Femur (tissue), 1 donor: ENCODE data around the gene VPS11.
A peak's percentile ranks its signal among the peaks of the same experiment; 100 is the strongest.
"Not testable (repeated sequence)": the region's sequence is repeated elsewhere in the genome, so short reads cannot be mapped to it uniquely, and the experiment has no call there.

Experiments
- DNase-seq: peaks from one replicate; pipeline ENCODE4 v3.0.0-alpha.2; 2017

Gene VPS11

GRCh38 chr11:119084663-119085436 is 17.2 kb downstream of the VPS11 start, which contains the start of gene HMBS:
Gene HMBS, plus strand, starts transcription at chr11:119084881. Its CDS starts 153 bp downstream, at chr11:119085034.
- DNase-seq, result peak; percentile 96

GRCh38 chr11:119085437-119085847 is 17.8 kb downstream of the VPS11 start:
- peak; percentile 49 for DNase-seq

- DNase-seq, result no peak
Observed at GRCh38 chr11:119087123-119087522, 19.5 kb downstream of the VPS11 start.

- peak; percentile 60 for DNase-seq
Observed at GRCh38 chr11:119087747-119088241, 20.2 kb downstream of the VPS11 start.

- DNase-seq, result no peak
Observed at GRCh38 chr11:119088406-119088805, 20.8 kb downstream of the VPS11 start.

- no peak for DNase-seq
Observed at GRCh38 chr11:119089319-119089718, 21.7 kb downstream of the VPS11 start.

- no peak for DNase-seq
Observed at GRCh38 chr11:119091178-119091577, 23.6 kb downstream of the VPS11 start.

GRCh38 chr11:119091966-119092879 is 24.6 kb downstream of the VPS11 start:
- no peak for DNase-seq

GRCh38 chr11:119092880-119093842 is 25.5 kb downstream of the VPS11 start:
- no peak for DNase-seq

- peak; percentile 62 for DNase-seq
Observed at GRCh38 chr11:119093942-119094815, 26.6 kb downstream of the VPS11 start.

GRCh38 chr11:119094816-119095065 is 27.1 kb downstream of the VPS11 start:
- peak; percentile 85 for DNase-seq

GRCh38 chr11:119095066-119095880 is 27.7 kb downstream of the VPS11 start:
- peak; percentile 100 for DNase-seq

GRCh38 chr11:119099711-119100110 is 32.1 kb downstream of the VPS11 start:
- no peak for DNase-seq

GRCh38 chr11:119100246-119100970 is 32.8 kb downstream of the VPS11 start:
- no peak for DNase-seq

- peak; percentile 51 for DNase-seq
Observed at GRCh38 chr11:119100994-119101758, 33.6 kb downstream of the VPS11 start.

GRCh38 chr11:119101759-119102423 is 34.3 kb downstream of the VPS11 start, which contains the start of gene DPAGT1:
Gene DPAGT1, minus strand, starts transcription at chr11:119101853. Its CDS starts 198 bp downstream, at chr11:119101655.
- peak; percentile 96 for DNase-seq

- DNase-seq, result not testable (repeated sequence)
Observed at GRCh38 chr11:119103161-119103664, 35.6 kb downstream of the VPS11 start.

- peak; percentile 13 for DNase-seq
Observed at GRCh38 chr11:119103793-119104192, 36.2 kb downstream of the VPS11 start.
